Caco-2 (cell line): ENCODE results near the gene BTBD6. TPM values are rescaled to one million over a fixed set of nuclear protein-coding genes. Genes with fewer than 3 reads are reported as not detected.

Experiments
- BruUV-seq: library from RNA; stranded (reverse); fragments of 400-500 nt; replicated peaks from 2 replicates; lab custom pipeline; 2021; lab: Mats Ljungman, UMichigan
- CTCF ChIA-PET: fragments of 300-600 bp; sonication (Branson Sonifier 250); formaldehyde crosslinking; loops from one replicate; lab custom pipeline; 2022; ENCODE audit warnings: antibody characterized with exemption; lab: Charles Lee
- POLR2A ChIA-PET: fragments of 300-600 bp; sonication (Branson Sonifier 250); formaldehyde crosslinking; loops from one replicate; lab custom pipeline; 2022; ENCODE audit warnings: antibody characterized with exemption; lab: Charles Lee
- DNase-seq, 2 experiments: peaks; one replicate each; pipeline versions ENCODE4 v3.0.0 to v3.0.0-alpha.2; 2020 to 2022
- H3K27me3 ChIP-seq: replicated peaks from 2 replicates; pipeline ENCODE4 v1.6.0; 2011; ENCODE audit warnings: low read length; ENCODE audit not compliant: control insufficient read depth, insufficient read depth
- H3K36me3 ChIP-seq: 2 replicates; pipeline ENCODE4 v1.5.1; 2011; ENCODE audit warnings: low read length; ENCODE audit not compliant: control insufficient read depth, insufficient read depth
- H3K4me1 ChIP-seq: fragments of 250-450 bp; sonication (Bioruptor Pico); 2 replicates; pipeline ENCODE4 v1.5.1; 2020; ENCODE audit warnings: mild to moderate bottlenecking
- H3K4me3 ChIP-seq: 2 replicates; pipeline ENCODE4 v1.5.1; 2011; ENCODE audit warnings: low read depth, mild to moderate bottlenecking, control low read depth, low read length
- H3K9me3 ChIP-seq: fragments of 250-450 bp; sonication (Bioruptor Pico); 2 replicates; pipeline ENCODE4 v1.5.1; 2020; ENCODE audit warnings: mild to moderate bottlenecking, moderate library complexity
- H3K27ac Mint-ChIP-seq: one replicate; pipeline ENCODE4 v1.8.0; 2022; ENCODE audit warnings: mixed read lengths; ENCODE audit not compliant: unreplicated experiment
- H3K27me3 Mint-ChIP-seq: one replicate; pipeline ENCODE4 v1.8.0; 2022; ENCODE audit warnings: mixed read lengths; ENCODE audit not compliant: insufficient read depth, unreplicated experiment
- H3K36me3 Mint-ChIP-seq: one replicate; pipeline ENCODE4 v1.8.0; 2022; ENCODE audit warnings: mild to moderate bottlenecking, mixed read lengths; ENCODE audit not compliant: insufficient read depth, unreplicated experiment
- H3K4me1 Mint-ChIP-seq: one replicate; pipeline ENCODE4 v1.8.0; 2022; ENCODE audit warnings: low read depth, mixed read lengths; ENCODE audit not compliant: unreplicated experiment
- H3K4me3 Mint-ChIP-seq: one replicate; pipeline ENCODE4 v1.8.0; 2022; ENCODE audit warnings: mild to moderate bottlenecking, moderate library complexity, mixed read lengths; ENCODE audit not compliant: unreplicated experiment
- H3K9me3 Mint-ChIP-seq: one replicate; pipeline ENCODE4 v1.8.0; 2022; ENCODE audit warnings: mixed read lengths; ENCODE audit not compliant: unreplicated experiment
- CTCF ChIP-seq, 2 experiments: fragments of 200-600 bp in 1 of 2; IDR thresholded peaks; 1 replicate in 1 of 2; 2 replicates in 1 of 2; pipeline versions ENCODE4 v1.5.1 to v1.8.0; 2011 to 2022; ENCODE audit warnings: antibody characterized with exemption in 1 of 2, control low read depth in 1 of 2, inconsistent platforms in 1 of 2, low read depth in 1 of 2, low read length in 1 of 2, mild to moderate bottlenecking in 1 of 2, moderate library complexity in 1 of 2; ENCODE audit not compliant: insufficient read depth in 1 of 2, severe bottlenecking in 1 of 2, unreplicated experiment in 1 of 2
- intact Hi-C: fragments of 100-400 bp; cut with micrococcal nuclease; formaldehyde crosslinking; loops from one replicate; pipeline ENCODE4 v1.10.0; 2022; ENCODE audit not compliant: unreplicated experiment
- total RNA-seq: library from RNA; stranded (reverse); gene quantifications from 2 replicates; pipeline ENCODE4 v1.2.3, GENCODE V29; 2022

BTBD6 gene
- total RNA-seq, 1 experiment from 2014 or later: 25.3 TPM

- no peaks in the 10 kb centered on the region for H3K9me3 Mint-ChIP-seq
- H3K4me3 Mint-ChIP-seq: peak overlapping the region; percentile 79
- DNase-seq: peak in 1 of 2 experiments; percentile 24
- ChIA-PET CTCF (interaction anchor here (1.0 to 2.4 kb wide), 3 partner anchors 34 to 52 kb away, joined by 3 to 19 read pairs (median 13); partner anchors contain the start of gene BTBD6), POLR2A (interaction anchor here (1.3 to 1.7 kb wide), 3 partner anchors 14 to 52 kb away, joined by 4 to 30 read pairs (median 9); partner anchors contain the start of genes BTBD6 and PACS2)
- Histone ChIP-seq H3K4me1 (no peaks in the 10 kb centered on the region), H3K9me3 (no peaks in the 10 kb centered on the region), H3K27me3 (no peaks in the 10 kb centered on the region), H3K4me3 (peak overlapping the region; percentile 100), H3K36me3 (no peaks in the 10 kb centered on the region)
- peaks cover 8% of the 10 kb centered on the region for H3K36me3 Mint-ChIP-seq
- peaks cover 7% of the 10 kb centered on the region for H3K4me1 Mint-ChIP-seq
- H3K27ac Mint-ChIP-seq: no peak overlapping the region
- intact Hi-C loops: no loop called here
- TSS peak; percentile 23 for BruUV-seq
- no peaks in the 10 kb centered on the region for H3K27me3 Mint-ChIP-seq
- TF ChIP-seq CTCF (IDR thresholded peaks at IDR 0.05; ENCODE audit: insufficient read depth in 1 of 2, low read depth in 1 of 2, low read length in 1 of 2, severe bottlenecking in 1 of 2, unreplicated experiment in 1 of 2): no peak
Observed at GRCh38 chr14:105299654-105300541, 51.6 kb downstream of the BTBD6 start.

Other genes with a start within 250 kb of the BTBD6 start
- 33.4 and 41.4 TPM in 2 replicates for gene CDCA4, start 227.4 kb upstream of the BTBD6 start, total RNA-seq
- 0.19 TPM in 1 of 2 replicates, not detected in the other for gene GPR132, start 183.1 kb upstream of the BTBD6 start, total RNA-seq
- 34.5 and 43.0 TPM in 2 replicates for gene JAG2, start 79.8 kb upstream of the BTBD6 start, total RNA-seq
- 52.7 and 63.4 TPM in 2 replicates for gene NUDT14, start 67.2 kb upstream of the BTBD6 start, total RNA-seq
- 41.6 and 43.6 TPM in 2 replicates for gene BRF1, start 52.5 kb downstream of the BTBD6 start, total RNA-seq
- 58.1 and 60.0 TPM in 2 replicates for gene PACS2, start 66.2 kb downstream of the BTBD6 start, total RNA-seq
- 0.86 and 0.91 TPM in 2 replicates for gene TEX22, start 150.0 kb downstream of the BTBD6 start, total RNA-seq
- gene MTA1, start 171.3 kb downstream of the BTBD6 start, total RNA-seq: 158 and 167 TPM in 2 replicates
- 0.88 and 1.5 TPM in 2 replicates for gene CRIP2, start 226.3 kb downstream of the BTBD6 start, total RNA-seq
- gene CRIP1, start 238.4 kb downstream of the BTBD6 start, total RNA-seq: 46.0 and 75.1 TPM in 2 replicates
- gene TEDC1, start 242.7 kb downstream of the BTBD6 start, total RNA-seq: 30.3 and 30.8 TPM in 2 replicates